Lung (tissue), 12 donors: Measurements from ENCODE around the gene PRKRA. TPM values are rescaled to one million over a fixed set of nuclear protein-coding genes. Genes with fewer than 3 reads are reported as not detected.
A peak's percentile ranks its signal among the peaks of the same experiment; 100 is the strongest.

ENCODE experiments used
- ATAC-seq: fragments of 200-7000 bp; cut with Tn5 transposase; one replicate; pipeline ENCODE4 v1.9.1; 2020; ENCODE audit warnings: moderate number of reproducible peaks; ENCODE audit not compliant: insufficient read depth, low FRiP score
- DNase-seq, 3 donors: peaks; one replicate each; pipeline ENCODE4 v3.0.0-alpha.2; 2013 to 2017
- H3K27ac ChIP-seq, 2 donors: one replicate each; pipeline ENCODE4 v1.5.1; 2013; ENCODE audit warnings: mild to moderate bottlenecking in 2 of 2, moderate library complexity in 2 of 2, control low read depth in 1 of 2, inconsistent platforms in 1 of 2, low read depth in 1 of 2, low read length in 1 of 2
- H3K27me3 ChIP-seq, 3 donors: one replicate each; pipeline ENCODE4 v1.5.1; 2013; ENCODE audit warnings: low read length in 2 of 3; ENCODE audit not compliant: control insufficient read depth in 3 of 3, insufficient read depth in 3 of 3
- H3K36me3 ChIP-seq, 4 donors: one replicate each; pipeline ENCODE4 v1.5.1; 2013; ENCODE audit warnings: low read length in 4 of 4, mild to moderate bottlenecking in 1 of 4, moderate library complexity in 1 of 4; ENCODE audit not compliant: control insufficient read depth in 4 of 4, insufficient read depth in 4 of 4
- H3K4me1 ChIP-seq, 5 donors: one replicate each; pipeline ENCODE4 v1.5.1; 2013; ENCODE audit warnings: low read length in 5 of 5, mild to moderate bottlenecking in 2 of 5, moderate library complexity in 1 of 5; ENCODE audit not compliant: control insufficient read depth in 5 of 5, insufficient read depth in 5 of 5
- H3K4me3 ChIP-seq: one replicate; pipeline ENCODE4 v1.5.1; 2013; ENCODE audit warnings: mild to moderate bottlenecking, control low read depth, moderate library complexity
- H3K9ac ChIP-seq, 2 donors: one replicate each; pipeline ENCODE4 v1.5.1; 2013; ENCODE audit warnings: low read length in 2 of 2, control low read depth in 1 of 2; ENCODE audit not compliant: insufficient read depth in 1 of 2
- H3K9me3 ChIP-seq, 4 donors: one replicate each; pipeline ENCODE4 v1.5.1; 2013; ENCODE audit warnings: low read length in 3 of 4, mild to moderate bottlenecking in 1 of 4, moderate library complexity in 1 of 4; ENCODE audit not compliant: control insufficient read depth in 4 of 4, insufficient read depth in 3 of 4
- CTCF ChIP-seq: IDR thresholded peaks from 2 replicates; pipeline ENCODE4 v1.5.1; 2012; ENCODE audit warnings: mild to moderate bottlenecking; ENCODE audit errors: control extremely low read depth, extremely low read depth
- WGBS, 2 donors: extraction: QIAGEN DNeasy Blood & Tissue Kit; methylation state at CpG; one replicate each; pipeline ENCODE4 v1.1.7; 2013; 5-methylcytosine and 5-hydroxymethylcytosine counted together
- polyA plus RNA-seq, 2 donors: library from polyadenylated mRNA; stranded (reverse); fragments of 200-250 nt; gene quantifications; one replicate each; pipeline ENCODE4 v1.2.1, GENCODE V29; 2013
- total RNA-seq, 2 donors: library from RNA; depleted of rRNA in 1 of 2; stranded (reverse); fragments of >200 nt in 1 of 2; gene quantifications; one replicate each; pipeline ENCODE4 v1.2.1, GENCODE V29; 2014 to 2021
- donor health status: control.
- donor health status: control.
- donor health status: Bipolar disorder and iron deficiency.
- donor health status: healthy.
- donor health status: DM: yes; HTN: yes; CAD: no.

PRKRA gene
- total and polyA plus RNA-seq, 4 donors, result 26.8 to 68.5 (median 43.7) TPM

GRCh38 chr2:178417916-178418315, 33.1 kb downstream of the PRKRA start:
- H3K4me1 ChIP-seq, result peaks cover 0 to 12% (median 0%) of the 10 kb centered on the region in 5 donors

GRCh38 chr2:178415979-178416378, 35.0 kb downstream of the PRKRA start:
- no peak overlapping the region for H3K4me3 ChIP-seq
- no peaks in the 10 kb centered on the region for H3K9me3 ChIP-seq
- peaks cover 0 to 5% (median 0%) of the 10 kb centered on the region in 4 donors for H3K36me3 ChIP-seq
- H3K27ac ChIP-seq, result no peak overlapping the region
- no peak overlapping the region for H3K9ac ChIP-seq
- DNase-seq, result no peak
- ATAC-seq, result no peak
- H3K4me1 ChIP-seq, result peaks cover 0 to 12% (median 0%) of the 10 kb centered on the region in 5 donors
- no peaks in the 10 kb centered on the region for H3K27me3 ChIP-seq
- TF ChIP-seq CTCF, result no peak

More at GRCh38 chr2:178417916-178418315, 33.1 kb downstream of the PRKRA start:
- Histone ChIP-seq H3K9me3 (no peaks in the 10 kb centered on the region), H3K9ac (no peak overlapping the region), H3K27ac (no peak overlapping the region), H3K4me3 (no peak overlapping the region), H3K36me3 (peaks cover 0 to 5% (median 0%) of the 10 kb centered on the region in 4 donors), H3K27me3 (no peaks in the 10 kb centered on the region)
- no peak for TF ChIP-seq CTCF
- no peak for DNase-seq
- no peak for ATAC-seq
- WGBS, 2 donors, result 97 to 100% methylated on average over 3 of the region's 3 CpGs

GRCh38 chr2:178414266-178415247, 36.4 kb downstream of the PRKRA start:
- peak; percentile 94 for ATAC-seq
- 13 to 14% methylated on average over 21 of the region's 21 CpGs for WGBS, 2 donors
- TF ChIP-seq CTCF, result peak; percentile 86
- H3K27ac ChIP-seq, result peak overlapping the region in 1 of 2 donors; percentile 83
- DNase-seq, result peak; percentile 93 to 97 (median 96)
- H3K4me3 ChIP-seq, result peak overlapping the region; percentile 56
- no peaks in the 10 kb centered on the region for H3K27me3 ChIP-seq
- H3K4me1 ChIP-seq, result peaks cover 0 to 12% (median 0%) of the 10 kb centered on the region in 5 donors
- peak overlapping the region; percentile 83 to 93 for H3K9ac ChIP-seq
- no peaks in the 10 kb centered on the region for H3K9me3 ChIP-seq
- H3K36me3 ChIP-seq, result peaks cover 0 to 5% (median 0%) of the 10 kb centered on the region in 4 donors
